HG02885 (cell line): ENCODE results near the gene TIMP2.
"Not testable (repeated sequence)": the region's sequence is repeated elsewhere in the genome, so short reads cannot be mapped to it uniquely, and the experiment has no call there.

ENCODE experiments used
- ATAC-seq: cut with Tn5 transposase; IDR thresholded peaks from one replicate; pipeline ENCODE4 v1.9.1; 2021; ENCODE audit warnings: mild to moderate bottlenecking; ENCODE audit not compliant: unreplicated experiment, poor library complexity

TIMP2 gene

DNA sequence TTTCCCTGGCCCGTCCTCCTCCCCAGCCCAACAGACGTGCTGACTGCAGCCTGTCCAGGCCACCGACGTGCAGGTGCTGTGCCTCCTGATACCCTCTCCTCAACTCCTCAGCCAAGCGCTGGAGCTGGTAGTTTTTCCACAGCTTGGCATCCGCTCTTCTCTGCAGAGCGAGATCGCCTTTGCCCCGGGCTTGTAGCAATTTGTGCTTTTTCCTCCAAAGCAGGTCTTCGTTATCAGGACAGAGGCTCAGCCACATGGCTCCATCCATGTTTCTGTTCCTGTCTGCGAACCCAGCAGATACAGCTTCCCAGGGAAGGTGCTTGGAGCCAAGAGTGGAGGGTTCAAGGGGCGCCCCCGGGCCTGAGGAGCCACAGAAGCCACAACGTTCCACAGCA lies 33.1 kb downstream of the TIMP2 start:
- no peak for ATAC-seq

DNA sequence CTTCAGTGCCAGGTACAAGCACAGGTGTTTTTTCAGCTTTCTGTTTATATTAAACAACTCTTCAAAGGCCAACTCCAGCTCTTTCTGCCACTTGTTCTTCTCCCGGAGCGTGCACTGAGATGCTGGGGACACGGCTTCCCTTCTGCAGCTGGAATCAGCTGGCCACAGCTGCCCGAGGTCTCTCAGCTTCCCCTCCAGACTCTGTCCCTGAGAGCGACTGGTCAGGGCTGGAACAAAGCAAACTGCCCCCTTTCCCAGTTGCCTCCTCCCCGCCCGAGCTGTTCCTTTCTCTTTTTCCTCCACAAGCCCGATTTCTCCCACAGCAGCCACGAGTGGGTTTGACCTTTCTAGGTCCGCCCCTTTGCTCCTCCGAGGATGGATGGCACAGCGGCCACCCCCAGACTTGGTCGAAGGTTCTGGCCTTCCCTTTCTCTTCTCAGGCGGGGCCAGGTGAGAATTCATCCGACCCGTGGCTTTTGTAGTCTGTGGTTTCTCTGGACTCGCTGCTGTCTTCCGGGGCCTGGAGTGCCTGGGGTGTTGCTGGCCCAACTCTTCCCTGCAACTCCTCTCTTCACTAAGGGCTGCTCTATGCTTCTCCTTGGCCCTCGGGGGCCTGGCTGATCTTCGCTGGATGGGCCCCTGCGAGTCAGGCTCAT lies 33.7 kb downstream of the TIMP2 start:
- ATAC-seq = no peak

DNA sequence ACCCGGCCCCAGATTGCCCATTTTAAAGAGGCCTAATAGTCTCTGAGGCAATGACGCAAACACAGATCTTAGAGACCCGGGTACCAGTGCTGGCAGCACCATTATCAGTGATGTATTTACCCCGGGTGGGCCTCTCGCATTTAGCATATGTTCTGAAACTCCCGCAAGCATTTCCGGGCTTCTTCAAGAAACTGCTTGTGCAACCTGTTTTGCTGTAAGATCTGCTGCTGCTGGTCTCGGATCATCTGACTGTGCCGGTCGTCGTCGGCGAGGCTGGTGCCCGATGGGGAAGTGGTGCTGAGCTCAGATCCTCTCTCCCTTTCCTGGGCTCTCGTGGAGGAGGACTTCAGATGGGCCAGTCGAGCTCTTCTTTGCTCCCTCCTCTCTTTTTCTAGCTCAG lies 34.7 kb downstream of the TIMP2 start:
- no peak for ATAC-seq

DNA sequence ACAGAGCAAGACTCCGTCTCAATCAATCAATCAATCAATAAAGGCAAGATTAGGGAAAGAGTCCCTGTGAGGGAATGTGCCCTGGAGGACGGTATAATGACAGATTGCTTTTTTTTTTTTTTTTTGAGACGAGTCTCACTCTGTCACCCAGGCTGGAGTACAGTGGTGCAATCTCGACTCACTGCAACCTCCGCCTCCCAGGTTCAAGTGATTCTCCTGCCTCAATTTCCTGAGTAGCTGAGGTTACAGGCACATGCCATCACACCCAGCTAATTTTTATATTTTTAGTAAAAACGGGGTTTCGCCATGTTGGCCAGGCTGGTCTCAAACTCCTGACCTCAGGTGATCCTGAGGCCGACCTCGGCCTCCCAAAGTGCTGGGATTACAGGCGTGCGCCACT lies 35.1 kb downstream of the TIMP2 start:
- ATAC-seq = not testable (repeated sequence)

DNA sequence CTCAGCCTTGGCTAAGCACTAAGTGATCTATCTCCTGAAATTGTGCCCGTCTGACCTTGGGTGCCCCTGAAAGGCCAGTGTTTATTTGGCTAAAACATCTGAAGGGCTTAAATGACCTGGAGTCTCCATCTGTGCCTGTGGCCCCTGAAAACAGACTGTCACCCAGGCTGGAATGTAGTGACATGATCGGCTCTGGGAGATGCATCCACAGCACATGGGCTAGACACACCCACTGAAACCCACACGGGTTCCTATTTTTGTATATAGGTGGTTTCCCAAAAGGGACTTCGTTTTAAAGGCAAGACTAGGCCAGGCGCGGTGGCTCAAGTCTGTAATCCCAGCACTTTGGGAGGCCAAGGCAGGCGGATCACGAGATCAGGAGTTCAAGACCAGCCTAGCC lies 35.7 kb downstream of the TIMP2 start:
- ATAC-seq = no peak

- no peak for ATAC-seq
These were observed 36.2 kb downstream of the TIMP2 start for GRCh38 chr17:78888941-78889518.

DNA sequence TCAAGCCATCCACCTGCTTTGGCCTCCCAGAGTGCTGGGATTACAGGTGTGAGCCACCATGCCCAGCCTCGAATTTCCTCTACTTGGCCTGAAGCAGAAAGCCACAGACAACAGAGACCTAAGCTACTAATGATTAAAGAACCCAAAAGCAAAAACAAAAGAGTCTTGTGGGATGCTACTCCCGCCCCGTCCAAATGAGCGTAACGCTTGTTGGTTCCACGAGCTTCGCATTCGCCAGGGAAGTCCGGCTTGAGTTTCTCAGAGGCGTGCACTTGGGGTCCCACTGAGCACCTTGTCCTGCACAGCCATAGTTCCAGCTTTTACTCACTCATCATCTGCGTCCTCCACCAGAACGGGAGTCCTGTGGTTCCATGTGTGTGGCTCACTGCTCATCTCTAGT lies 38.2 kb downstream of the TIMP2 start:
- no peak for ATAC-seq

DNA sequence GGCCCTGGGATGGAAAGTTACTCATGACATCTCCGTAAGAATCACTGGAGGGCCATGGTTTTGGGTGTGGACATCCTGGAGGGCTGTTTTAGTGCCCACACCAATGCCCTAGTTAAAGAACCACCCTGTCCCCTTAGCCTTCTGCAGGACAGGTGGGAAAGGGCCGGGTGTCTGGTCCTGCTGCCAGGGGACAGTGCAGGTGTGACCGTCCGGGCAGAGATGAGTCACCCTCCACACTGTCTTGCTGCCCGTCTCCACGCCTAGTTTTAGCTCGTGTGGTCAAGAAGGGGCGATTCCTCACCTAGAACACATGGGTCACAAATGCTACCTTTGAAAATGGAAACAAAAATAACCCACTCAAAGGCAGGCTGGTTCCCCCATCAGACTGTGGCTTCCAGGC lies 39.2 kb downstream of the TIMP2 start:
- ATAC-seq = no peak

- ATAC-seq = no peak
These were observed 40.1 kb downstream of the TIMP2 start for GRCh38 chr17:78884876-78885667.

- no peak for ATAC-seq
These were observed 40.9 kb downstream of the TIMP2 start for GRCh38 chr17:78884148-78884825.

DNA sequence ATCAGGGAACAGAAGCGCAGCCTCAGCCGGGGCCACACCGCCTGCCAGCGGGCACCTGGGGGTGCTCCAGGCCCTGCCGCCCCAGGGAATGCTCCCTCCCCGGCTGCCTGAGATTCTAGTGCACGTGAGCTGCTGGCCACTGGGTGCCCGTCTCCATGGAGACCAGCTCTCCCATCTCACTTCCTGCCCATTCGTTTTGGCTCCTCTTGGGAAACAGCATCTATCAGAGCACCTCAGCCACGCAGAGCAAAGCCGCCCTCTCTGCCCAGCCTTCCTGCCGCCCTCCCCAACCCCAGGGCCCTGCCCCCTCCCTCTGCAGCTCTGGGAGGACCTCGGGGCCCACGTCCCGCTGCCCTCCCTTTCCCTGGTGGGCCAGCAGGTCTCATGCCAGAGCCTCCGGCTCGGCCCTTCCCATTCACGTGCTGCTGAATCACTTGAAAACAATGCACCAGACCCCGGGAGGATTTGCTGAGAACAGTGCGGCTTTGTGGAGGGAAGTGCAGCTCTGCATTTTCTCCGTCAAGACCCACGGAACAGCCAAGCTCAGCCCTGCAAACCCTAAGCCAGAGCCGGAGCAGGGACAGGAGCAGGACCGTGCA lies 41.6 kb downstream of the TIMP2 start:
- ATAC-seq = no peak

DNA sequence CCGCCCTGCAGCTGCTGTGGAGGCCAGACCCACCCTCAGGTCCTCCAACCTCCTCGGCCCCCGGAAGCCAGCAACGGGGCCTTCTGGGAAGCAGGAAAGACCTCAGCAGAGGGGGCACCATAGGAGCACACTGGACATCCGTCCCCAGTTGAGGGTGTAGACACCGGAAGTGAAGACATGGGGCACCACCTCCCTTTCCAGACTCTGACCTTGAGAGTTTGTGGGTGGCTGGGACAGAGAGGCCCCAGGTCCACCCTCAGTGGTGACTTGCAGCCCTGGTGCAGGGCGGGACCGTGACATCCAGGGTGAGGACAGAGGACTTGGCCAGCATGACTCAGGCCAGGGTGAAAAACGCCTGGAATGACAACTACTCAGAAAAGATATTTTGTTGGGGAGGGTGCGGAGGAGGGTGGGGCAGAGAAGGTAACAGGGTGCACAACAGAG lies 42.1 kb downstream of the TIMP2 start:
- ATAC-seq = no peak

DNA sequence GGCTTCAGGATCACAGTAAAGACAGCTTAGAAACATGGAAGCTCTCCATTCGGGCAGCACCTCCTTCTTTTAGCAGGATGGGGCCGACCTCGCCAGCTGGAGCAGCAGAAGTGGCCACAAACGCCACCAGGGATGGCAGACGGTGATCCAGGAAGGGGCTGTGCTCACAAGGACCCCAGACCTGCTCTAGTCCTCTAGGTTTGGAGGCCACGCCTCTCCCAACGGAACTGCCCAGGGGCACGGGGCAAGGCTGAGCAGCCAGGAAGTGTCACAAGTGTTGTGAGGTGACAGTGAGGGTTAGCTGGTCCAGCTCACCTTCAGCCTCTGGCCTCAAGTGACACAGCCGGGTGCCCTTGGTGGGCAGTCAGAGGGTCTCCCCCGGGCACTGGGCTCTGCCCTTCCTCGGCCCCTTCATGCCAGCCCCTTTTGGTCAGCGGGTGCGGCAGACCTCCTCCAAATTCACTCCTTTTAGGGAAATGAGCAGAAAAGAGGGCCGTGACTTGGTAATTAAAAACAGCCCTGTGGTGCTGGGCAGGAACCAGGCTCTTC lies 42.6 kb downstream of the TIMP2 start:
- no peak for ATAC-seq

DNA sequence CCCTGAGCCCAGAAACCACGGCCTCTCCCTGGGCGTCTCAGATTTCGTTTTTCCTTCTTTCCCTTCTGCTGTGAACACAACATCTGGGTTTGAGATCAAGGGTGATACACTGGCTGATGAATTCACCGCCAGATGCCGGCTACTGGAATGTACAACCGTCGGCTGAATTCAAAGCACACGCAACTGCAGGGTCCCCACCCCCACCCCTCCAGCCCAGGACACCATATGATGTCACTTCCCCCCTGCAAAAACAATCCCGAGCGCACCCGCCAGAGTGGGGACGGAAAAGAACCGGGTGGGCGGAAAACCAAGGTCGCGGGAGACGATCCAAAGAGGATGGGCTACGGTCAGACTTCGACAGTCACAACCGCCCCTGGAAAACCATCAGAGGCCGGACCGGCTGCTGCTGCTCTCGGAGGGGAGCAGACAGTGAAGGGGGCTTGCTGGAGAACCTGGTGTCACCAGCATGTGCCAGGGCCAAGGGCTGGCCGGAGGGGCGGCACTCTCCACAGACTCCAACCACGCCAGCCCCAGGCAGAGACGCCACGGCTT lies 45.5 kb downstream of the TIMP2 start:
- ATAC-seq = no peak

- no peak for ATAC-seq
These were observed 46.2 kb downstream of the TIMP2 start for GRCh38 chr17:78878871-78879527.

DNA sequence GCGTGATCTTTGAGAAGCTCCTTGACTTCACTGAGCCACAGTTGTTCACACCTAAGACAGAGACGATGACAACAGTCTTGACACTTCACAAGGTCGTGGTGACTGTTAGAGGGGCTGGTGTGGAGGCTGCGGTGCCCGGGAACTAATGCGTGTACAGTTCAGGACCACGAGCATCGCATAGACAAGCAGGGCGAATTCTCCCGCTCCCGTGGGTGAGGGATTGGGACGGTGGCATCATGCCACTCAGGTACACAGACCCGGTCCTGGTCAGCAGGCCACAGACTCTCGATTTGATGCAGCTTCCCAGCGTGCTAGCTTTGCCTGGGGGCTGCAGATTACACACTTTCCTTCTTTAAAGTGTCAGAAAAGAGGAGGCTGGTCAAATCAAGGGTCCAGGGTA lies 46.9 kb downstream of the TIMP2 start:
- ATAC-seq = no peak

DNA sequence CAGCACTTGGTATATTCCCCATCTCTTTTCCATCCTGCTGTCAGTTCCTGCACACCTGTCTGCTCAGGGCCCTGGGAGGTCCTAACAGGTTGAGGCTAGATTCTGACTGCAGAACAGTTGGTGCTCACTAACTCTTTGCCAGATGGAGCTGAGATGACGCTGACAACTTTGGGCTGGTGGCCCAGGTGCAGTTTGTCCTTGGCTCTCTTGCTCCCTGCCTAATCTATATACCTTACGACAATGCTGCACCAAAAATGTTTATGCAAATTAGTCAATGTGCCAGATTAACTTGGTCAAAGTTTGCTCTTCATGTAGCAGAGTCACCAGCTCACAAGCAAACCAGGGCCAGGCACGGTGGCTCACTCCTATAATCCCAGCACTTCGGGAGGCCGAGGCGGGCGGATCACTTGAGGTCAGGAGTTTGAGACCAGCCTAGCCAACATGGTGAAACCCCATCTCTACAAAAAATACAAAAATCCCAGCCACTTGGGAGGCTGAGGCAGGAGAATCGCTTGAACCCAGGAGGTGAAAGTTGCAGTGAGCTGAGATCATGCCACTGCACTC lies 48.2 kb downstream of the TIMP2 start:
- ATAC-seq = not testable (repeated sequence)

GRCh38 chr17:78876094-78876597 lies 49.0 kb downstream of the TIMP2 start:
- no peak for ATAC-seq
